Measurements from ENCODE around the gene PTRH2.
"Not testable (repeated sequence)": the region's sequence is repeated elsewhere in the genome, so short reads cannot be mapped to it uniquely, and the experiment has no call there.

PTRH2 gene

GRCh38 chr17:59680314-59680713 lies 26.9 kb downstream of the PTRH2 start:
- peaks cover 0 to 5% (median 0%) of the 10 kb centered on the region in 5 donors for H3K4me1 ChIP-seq (ENCODE audit: control insufficient read depth in 5 of 5, insufficient read depth in 5 of 5, low read length in 5 of 5)

GRCh38 chr17:59678918-59679317 lies 28.3 kb downstream of the PTRH2 start:
- no peak overlapping the region for H3K9ac ChIP-seq (ENCODE audit: low read length in 5 of 5)
- peaks cover 0 to 5% (median 0%) of the 10 kb centered on the region in 5 donors for H3K4me1 ChIP-seq (ENCODE audit: control insufficient read depth in 5 of 5, insufficient read depth in 5 of 5, low read length in 5 of 5)
- no peaks in the 10 kb centered on the region for H3K9me3 ChIP-seq (ENCODE audit: control insufficient read depth in 5 of 5, low read length in 5 of 5)
- H3K36me3 ChIP-seq (ENCODE audit: control insufficient read depth in 5 of 5, insufficient read depth in 5 of 5, low read length in 5 of 5), result peaks cover 77 to 98% (median 89%) of the 10 kb centered on the region in 5 donors
- H3K4me3 ChIP-seq (ENCODE audit: low read depth in 1 of 5, low read length in 5 of 5), result no peak overlapping the region
- no peak overlapping the region for H3K27ac ChIP-seq (ENCODE audit: low read depth, low read length)
- H3K27me3 ChIP-seq (ENCODE audit: control insufficient read depth in 5 of 5, insufficient read depth in 4 of 5, low read length in 5 of 5), result no peaks in the 10 kb centered on the region

More at GRCh38 chr17:59680314-59680713, 26.9 kb downstream of the PTRH2 start:
- H3K9ac ChIP-seq (ENCODE audit: low read length in 5 of 5), result no peak overlapping the region
- H3K4me3 ChIP-seq (ENCODE audit: low read depth in 1 of 5, low read length in 5 of 5), result no peak overlapping the region
- no peaks in the 10 kb centered on the region for H3K9me3 ChIP-seq (ENCODE audit: control insufficient read depth in 5 of 5, low read length in 5 of 5)
- H3K36me3 ChIP-seq (ENCODE audit: control insufficient read depth in 5 of 5, insufficient read depth in 5 of 5, low read length in 5 of 5), result peaks cover 73 to 99% (median 91%) of the 10 kb centered on the region in 5 donors
- H3K27me3 ChIP-seq (ENCODE audit: control insufficient read depth in 5 of 5, insufficient read depth in 4 of 5, low read length in 5 of 5), result no peaks in the 10 kb centered on the region
- H3K27ac ChIP-seq (ENCODE audit: low read depth, low read length), result no peak overlapping the region

GRCh38 chr17:59676716-59677115 lies 30.5 kb downstream of the PTRH2 start:
- Histone ChIP-seq H3K9me3 (ENCODE audit: control insufficient read depth in 5 of 5, low read length in 5 of 5) (no peaks in the 10 kb centered on the region), H3K27ac (ENCODE audit: low read depth, low read length) (no peak overlapping the region), H3K4me3 (ENCODE audit: low read depth in 1 of 5, low read length in 5 of 5) (no peak overlapping the region), H3K9ac (ENCODE audit: low read length in 5 of 5) (peak overlapping the region in 1 of 5 donors; percentile 51), H3K4me1 (ENCODE audit: control insufficient read depth in 5 of 5, insufficient read depth in 5 of 5, low read length in 5 of 5) (peaks cover 0 to 5% (median 0%) of the 10 kb centered on the region in 5 donors), H3K36me3 (ENCODE audit: control insufficient read depth in 5 of 5, insufficient read depth in 5 of 5, low read length in 5 of 5) (peaks cover 68 to 85% (median 78%) of the 10 kb centered on the region in 5 donors), H3K27me3 (ENCODE audit: control insufficient read depth in 5 of 5, insufficient read depth in 4 of 5, low read length in 5 of 5) (no peaks in the 10 kb centered on the region)

GRCh38 chr17:59675231-59675630 lies 32.0 kb downstream of the PTRH2 start:
- no peak overlapping the region for H3K9ac ChIP-seq (ENCODE audit: low read length in 5 of 5)
- peaks cover 60 to 81% (median 71%) of the 10 kb centered on the region in 5 donors for H3K36me3 ChIP-seq (ENCODE audit: control insufficient read depth in 5 of 5, insufficient read depth in 5 of 5, low read length in 5 of 5)
- H3K4me3 ChIP-seq (ENCODE audit: low read depth in 1 of 5, low read length in 5 of 5), result no peak overlapping the region
- no peaks in the 10 kb centered on the region for H3K9me3 ChIP-seq (ENCODE audit: control insufficient read depth in 5 of 5, low read length in 5 of 5)
- no peaks in the 10 kb centered on the region for H3K27me3 ChIP-seq (ENCODE audit: control insufficient read depth in 5 of 5, insufficient read depth in 4 of 5, low read length in 5 of 5)
- H3K4me1 ChIP-seq (ENCODE audit: control insufficient read depth in 5 of 5, insufficient read depth in 5 of 5, low read length in 5 of 5), result peaks cover 0 to 5% (median 0%) of the 10 kb centered on the region in 5 donors
- H3K27ac ChIP-seq (ENCODE audit: low read depth, low read length), result no peak overlapping the region

- no peak overlapping the region for H3K4me3 ChIP-seq (ENCODE audit: low read depth in 1 of 5, low read length in 5 of 5)
- H3K27ac ChIP-seq (ENCODE audit: low read depth, low read length), result no peak overlapping the region
- H3K9me3 ChIP-seq (ENCODE audit: control insufficient read depth in 5 of 5, low read length in 5 of 5), result no peaks in the 10 kb centered on the region
- peaks cover 0 to 12% (median 9%) of the 10 kb centered on the region in 5 donors for H3K4me1 ChIP-seq (ENCODE audit: control insufficient read depth in 5 of 5, insufficient read depth in 5 of 5, low read length in 5 of 5)
- no peaks in the 10 kb centered on the region for H3K27me3 ChIP-seq (ENCODE audit: control insufficient read depth in 5 of 5, insufficient read depth in 4 of 5, low read length in 5 of 5)
- H3K36me3 ChIP-seq (ENCODE audit: control insufficient read depth in 5 of 5, insufficient read depth in 5 of 5, low read length in 5 of 5), result peaks cover 43 to 72% (median 70%) of the 10 kb centered on the region in 5 donors
- no peak overlapping the region for H3K9ac ChIP-seq (ENCODE audit: low read length in 5 of 5)
Observed at GRCh38 chr17:59671386-59671785, 35.8 kb downstream of the PTRH2 start.

GRCh38 chr17:59669944-59670343 lies 37.3 kb downstream of the PTRH2 start:
- H3K9me3 ChIP-seq (ENCODE audit: control insufficient read depth in 5 of 5, low read length in 5 of 5), result no peaks in the 10 kb centered on the region
- H3K4me1 ChIP-seq (ENCODE audit: control insufficient read depth in 5 of 5, insufficient read depth in 5 of 5, low read length in 5 of 5), result peaks cover 0 to 12% (median 9%) of the 10 kb centered on the region in 5 donors
- no peak overlapping the region for H3K27ac ChIP-seq (ENCODE audit: low read depth, low read length)
- peaks cover 50 to 72% (median 70%) of the 10 kb centered on the region in 5 donors for H3K36me3 ChIP-seq (ENCODE audit: control insufficient read depth in 5 of 5, insufficient read depth in 5 of 5, low read length in 5 of 5)
- H3K9ac ChIP-seq (ENCODE audit: low read length in 5 of 5), result no peak overlapping the region
- no peak overlapping the region for H3K4me3 ChIP-seq (ENCODE audit: low read depth in 1 of 5, low read length in 5 of 5)
- no peaks in the 10 kb centered on the region for H3K27me3 ChIP-seq (ENCODE audit: control insufficient read depth in 5 of 5, insufficient read depth in 4 of 5, low read length in 5 of 5)

- Histone ChIP-seq H3K36me3 (ENCODE audit: control insufficient read depth in 5 of 5, insufficient read depth in 5 of 5, low read length in 5 of 5) (peaks cover 51 to 73% (median 68%) of the 10 kb centered on the region in 5 donors), H3K9me3 (ENCODE audit: control insufficient read depth in 5 of 5, low read length in 5 of 5) (no peaks in the 10 kb centered on the region), H3K4me1 (ENCODE audit: control insufficient read depth in 5 of 5, insufficient read depth in 5 of 5, low read length in 5 of 5) (peaks cover 0 to 12% (median 9%) of the 10 kb centered on the region in 5 donors), H3K27ac (ENCODE audit: low read depth, low read length) (no peak overlapping the region), H3K27me3 (ENCODE audit: control insufficient read depth in 5 of 5, insufficient read depth in 4 of 5, low read length in 5 of 5) (no peaks in the 10 kb centered on the region), H3K4me3 (ENCODE audit: low read depth in 1 of 5, low read length in 5 of 5) (no peak overlapping the region), H3K9ac (ENCODE audit: low read length in 5 of 5) (no peak overlapping the region)
Observed at GRCh38 chr17:59669411-59669810, 37.8 kb downstream of the PTRH2 start.

- Histone ChIP-seq H3K9ac (ENCODE audit: low read length in 5 of 5) (no peak overlapping the region), H3K9me3 (ENCODE audit: control insufficient read depth in 5 of 5, low read length in 5 of 5) (no peaks in the 10 kb centered on the region), H3K27me3 (ENCODE audit: control insufficient read depth in 5 of 5, insufficient read depth in 4 of 5, low read length in 5 of 5) (no peaks in the 10 kb centered on the region), H3K4me3 (ENCODE audit: low read depth in 1 of 5, low read length in 5 of 5) (no peak overlapping the region), H3K4me1 (ENCODE audit: control insufficient read depth in 5 of 5, insufficient read depth in 5 of 5, low read length in 5 of 5) (peaks cover 0 to 12% (median 9%) of the 10 kb centered on the region in 5 donors), H3K27ac (ENCODE audit: low read depth, low read length) (no peak overlapping the region), H3K36me3 (ENCODE audit: control insufficient read depth in 5 of 5, insufficient read depth in 5 of 5, low read length in 5 of 5) (peaks cover 47 to 74% (median 66%) of the 10 kb centered on the region in 5 donors)
Observed at GRCh38 chr17:59668816-59669215, 38.4 kb downstream of the PTRH2 start.

GRCh38 chr17:59666235-59666634 lies 41.0 kb downstream of the PTRH2 start:
- peaks cover 54 to 83% (median 74%) of the 10 kb centered on the region in 5 donors for H3K36me3 ChIP-seq (ENCODE audit: control insufficient read depth in 5 of 5, insufficient read depth in 5 of 5, low read length in 5 of 5)
- H3K4me3 ChIP-seq (ENCODE audit: low read depth in 1 of 5, low read length in 5 of 5), result no peak overlapping the region
- no peak overlapping the region for H3K9ac ChIP-seq (ENCODE audit: low read length in 5 of 5)
- no peaks in the 10 kb centered on the region for H3K9me3 ChIP-seq (ENCODE audit: control insufficient read depth in 5 of 5, low read length in 5 of 5)
- H3K27me3 ChIP-seq (ENCODE audit: control insufficient read depth in 5 of 5, insufficient read depth in 4 of 5, low read length in 5 of 5), result no peaks in the 10 kb centered on the region
- no peak overlapping the region for H3K27ac ChIP-seq (ENCODE audit: low read depth, low read length)
- H3K4me1 ChIP-seq (ENCODE audit: control insufficient read depth in 5 of 5, insufficient read depth in 5 of 5, low read length in 5 of 5), result peaks cover 0 to 12% (median 9%) of the 10 kb centered on the region in 5 donors

GRCh38 chr17:59656624-59657023 lies 50.6 kb downstream of the PTRH2 start:
- H3K4me1 ChIP-seq (ENCODE audit: control insufficient read depth in 5 of 5, insufficient read depth in 5 of 5, low read length in 5 of 5), result not testable (repeated sequence)
- peaks cover 60 to 84% (median 69%) of the 10 kb centered on the region in 5 donors for H3K36me3 ChIP-seq (ENCODE audit: control insufficient read depth in 5 of 5, insufficient read depth in 5 of 5, low read length in 5 of 5)

More at GRCh38 chr17:59656624-59657023, 50.6 kb downstream of the PTRH2 start:
- H3K4me3 ChIP-seq (ENCODE audit: low read depth in 1 of 5, low read length in 5 of 5); H3K9ac ChIP-seq (ENCODE audit: low read length in 5 of 5); H3K9me3 ChIP-seq (ENCODE audit: control insufficient read depth in 5 of 5, low read length in 5 of 5); H3K27ac ChIP-seq (ENCODE audit: low read depth, low read length); H3K27me3 ChIP-seq (ENCODE audit: control insufficient read depth in 5 of 5, insufficient read depth in 4 of 5, low read length in 5 of 5): not testable (repeated sequence)

All from subcutaneous abdominal adipose tissue (tissue), 5 donors.